ENCODE results near the gene RSRC1. TPM values are rescaled to one million over a fixed set of nuclear protein-coding genes. Genes with fewer than 3 reads are reported as not detected.

Gene RSRC1
- total RNA-seq, 1 experiment from 2014 or later, result 37.9 TPM

DNA sequence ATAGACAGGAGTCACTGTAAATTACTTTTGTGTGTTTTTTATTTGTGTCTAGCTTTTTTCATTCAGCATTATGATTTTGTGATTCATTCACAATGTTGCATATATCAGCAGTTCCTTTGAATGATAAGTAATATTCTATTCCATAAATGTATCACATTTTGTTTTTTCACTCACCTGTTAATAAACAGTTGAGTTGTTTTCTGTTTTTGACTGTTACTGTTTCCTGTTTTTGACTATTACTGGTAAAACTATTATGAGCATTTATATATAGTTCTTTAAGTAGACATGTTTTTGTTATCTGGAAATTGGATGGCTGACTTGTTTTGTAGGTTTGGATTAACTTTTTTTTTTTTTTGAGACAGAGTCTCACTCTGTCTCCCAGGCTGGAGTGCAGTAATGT lies 138.4 kb downstream of the RSRC1 start:
- Mint-ChIP-seq H3K36me3 (ENCODE audit: insufficient read depth in 1 of 3, low read depth in 3 of 3) (peaks cover 2 to 8% (median 2%) of the 10 kb centered on the region in 3 experiments; a peak in 5 of 7 replicates), H3K4me3 (no peak overlapping the region), H3K27ac (no peak overlapping the region), H3K27me3 (ENCODE audit: low read depth) (no peaks in the 10 kb centered on the region), H3K4me1 (peaks cover 10 to 11% of the 10 kb centered on the region in 2 experiments), H3K9me3 (peaks cover 6% of the 10 kb centered on the region in 2 experiments; a peak in 2 of 5 replicates)
- no peak overlapping the region for H3K9ac ChIP-seq (ENCODE audit: extremely low read depth, insufficient read length, low read length)
- no peak overlapping the region for H3T11ph ChIP-seq (ENCODE audit: low read length)
- H2BK5ac ChIP-seq (ENCODE audit: insufficient read length, low read length), result no peak overlapping the region
- H3K18ac ChIP-seq (ENCODE audit: insufficient read length, low read depth, low read length), result no peak overlapping the region
- no peak overlapping the region for H2AFZ ChIP-seq (ENCODE audit: low read length)
- DNase-seq, result no peak
- no peaks in the 10 kb centered on the region for H3K23me2 ChIP-seq (ENCODE audit: insufficient read length, low read depth, low read length, poor library complexity, severe bottlenecking)
- H3K4me1 ChIP-seq (ENCODE audit: insufficient read depth, low read length), result no peaks in the 10 kb centered on the region; the same call in 1 of the 2 replicates
- H4K20me1 ChIP-seq (ENCODE audit: control insufficient read depth, insufficient read depth, insufficient read length), result no peaks in the 10 kb centered on the region
- H3K27ac ChIP-seq (ENCODE audit: insufficient read length, low read depth, low read length), result no peak overlapping the region
- H3K79me1 ChIP-seq (ENCODE audit: insufficient read depth, low read depth, low read length, poor library complexity, severe bottlenecking), result no peaks in the 10 kb centered on the region
- H3K27me3 ChIP-seq (ENCODE audit: insufficient read depth, low read length), result no peaks in the 10 kb centered on the region
- no peak overlapping the region for H2BK12ac ChIP-seq (ENCODE audit: insufficient read length, low read depth, low read length)
- H2BK120ac ChIP-seq (ENCODE audit: low read depth, low read length, poor library complexity, severe bottlenecking), result no peak overlapping the region
- H4K5ac ChIP-seq (ENCODE audit: insufficient read length, low read depth, low read length), result no peak overlapping the region
- TF ChIP-seq, protein P1, sequence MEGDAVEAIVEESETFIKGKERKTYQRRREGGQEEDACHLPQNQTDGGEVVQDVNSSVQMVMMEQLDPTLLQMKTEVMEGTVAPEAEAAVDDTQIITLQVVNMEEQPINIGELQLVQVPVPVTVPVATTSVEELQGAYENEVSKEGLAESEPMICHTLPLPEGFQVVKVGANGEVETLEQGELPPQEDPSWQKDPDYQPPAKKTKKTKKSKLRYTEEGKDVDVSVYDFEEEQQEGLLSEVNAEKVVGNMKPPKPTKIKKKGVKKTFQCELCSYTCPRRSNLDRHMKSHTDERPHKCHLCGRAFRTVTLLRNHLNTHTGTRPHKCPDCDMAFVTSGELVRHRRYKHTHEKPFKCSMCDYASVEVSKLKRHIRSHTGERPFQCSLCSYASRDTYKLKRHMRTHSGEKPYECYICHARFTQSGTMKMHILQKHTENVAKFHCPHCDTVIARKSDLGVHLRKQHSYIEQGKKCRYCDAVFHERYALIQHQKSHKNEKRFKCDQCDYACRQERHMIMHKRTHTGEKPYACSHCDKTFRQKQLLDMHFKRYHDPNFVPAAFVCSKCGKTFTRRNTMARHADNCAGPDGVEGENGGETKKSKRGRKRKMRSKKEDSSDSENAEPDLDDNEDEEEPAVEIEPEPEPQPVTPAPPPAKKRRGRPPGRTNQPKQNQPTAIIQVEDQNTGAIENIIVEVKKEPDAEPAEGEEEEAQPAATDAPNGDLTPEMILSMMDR (conservative IDR thresholded peaks at IDR 0.05), result no peak
- no peak overlapping the region for H3K4me2 ChIP-seq (ENCODE audit: insufficient read depth, insufficient read length, low read length)
- H2AK5ac ChIP-seq (ENCODE audit: insufficient read length, low read length), result no peak overlapping the region
- no peak overlapping the region for H2BK15ac ChIP-seq (ENCODE audit: low read depth, low read length)
- no peaks in the 10 kb centered on the region for H3K9me3 ChIP-seq (ENCODE audit: control insufficient read depth, low read depth, low read length)
- H2BK20ac ChIP-seq (ENCODE audit: low read depth, low read length, poor library complexity, severe bottlenecking), result no peak overlapping the region
- H3K79me2 ChIP-seq (ENCODE audit: insufficient read depth, low read length), result no peaks in the 10 kb centered on the region
- no peak overlapping the region for H3K56ac ChIP-seq (ENCODE audit: insufficient read length, low read depth, low read length)
- H3K14ac ChIP-seq (ENCODE audit: insufficient read depth, low read length), result no peak overlapping the region
- H4K8ac ChIP-seq (replicated peaks; ENCODE audit: insufficient read length, low read depth, low read length), result no peak overlapping the region
- no peak overlapping the region for H4K91ac ChIP-seq (ENCODE audit: insufficient read length, low read depth, low read length)
- H3K4ac ChIP-seq (ENCODE audit: low read depth, low read length), result no peak overlapping the region
- no peak overlapping the region for H3K23ac ChIP-seq (ENCODE audit: insufficient read length, low read depth, low read length)
